ENCODE measurements around the gene UBIAD1.

Gene UBIAD1

GRCh38 chr1:11314959-11315358 lies 42.0 kb downstream of the UBIAD1 start:
- DNase-seq, result no peak

GRCh38 chr1:11316701-11317100 lies 43.7 kb downstream of the UBIAD1 start:
- no peak for DNase-seq

GRCh38 chr1:11318982-11319381 lies 46.0 kb downstream of the UBIAD1 start:
- DNase-seq, result no peak

GRCh38 chr1:11320153-11320936 lies 47.3 kb downstream of the UBIAD1 start:
- peak in 1 of 2 experiments; percentile 5 for DNase-seq

- DNase-seq, result no peak
Observed at GRCh38 chr1:11321656-11322491, 48.9 kb downstream of the UBIAD1 start.

- no peak for DNase-seq
Observed at GRCh38 chr1:11324567-11325165, 51.7 kb downstream of the UBIAD1 start.

GRCh38 chr1:11326070-11326469 lies 53.1 kb downstream of the UBIAD1 start:
- no peak for DNase-seq

- no peak for DNase-seq
Observed at GRCh38 chr1:11328444-11328843, 55.4 kb downstream of the UBIAD1 start.

GRCh38 chr1:11330411-11330810 lies 57.4 kb downstream of the UBIAD1 start:
- no peak for DNase-seq

GRCh38 chr1:11331036-11331944 lies 58.3 kb downstream of the UBIAD1 start:
- DNase-seq, result no peak

GRCh38 chr1:11331945-11332546 lies 59.0 kb downstream of the UBIAD1 start:
- no peak for DNase-seq

- no peak for DNase-seq
Observed at GRCh38 chr1:11333631-11334030, 60.6 kb downstream of the UBIAD1 start.

GRCh38 chr1:11334261-11334804 lies 61.3 kb downstream of the UBIAD1 start:
- no peak for DNase-seq

- DNase-seq, result no peak
Observed at GRCh38 chr1:11334821-11335220, 61.8 kb downstream of the UBIAD1 start.

- no peak for DNase-seq
Observed at GRCh38 chr1:11335417-11336056, 62.5 kb downstream of the UBIAD1 start.

- peak; percentile 23 to 31 for DNase-seq
Observed at GRCh38 chr1:11337580-11338073, 64.6 kb downstream of the UBIAD1 start.

Measured in AML-193 (cell line).